ENCODE data around the gene TMEM255B.

Gene TMEM255B

GRCh38 chr13:113768018-113768905 lies 9.2 kb downstream of the TMEM255B start:
- Histone ChIP-seq H3K4me3 (ENCODE audit: severe bottlenecking) (no peak overlapping the region), H3K27ac (ENCODE audit: poor library complexity, severe bottlenecking) (no peak overlapping the region), H3K9me3 (ENCODE audit: severe bottlenecking) (no peaks in the 10 kb centered on the region), H3K4me1 (ENCODE audit: insufficient read depth, poor library complexity, severe bottlenecking) (peaks cover 7% of the 10 kb centered on the region), H3K36me3 (ENCODE audit: low read depth) (no peaks in the 10 kb centered on the region), H3K27me3 (ENCODE audit: insufficient read depth, poor library complexity, severe bottlenecking) (no peaks in the 10 kb centered on the region)
- TF ChIP-seq CTCF (IDR thresholded peaks at IDR 0.05; ENCODE audit: poor library complexity, severe bottlenecking) = no peak
- no peak for DNase-seq (ENCODE audit: low spot score)
- ATAC-seq (ENCODE audit: low read depth) = no peak

GRCh38 chr13:113769106-113769505 lies 10.1 kb downstream of the TMEM255B start:
- no peaks in the 10 kb centered on the region for H3K27me3 ChIP-seq (ENCODE audit: insufficient read depth, poor library complexity, severe bottlenecking)
- H3K9me3 ChIP-seq (ENCODE audit: severe bottlenecking) = no peaks in the 10 kb centered on the region
- peaks cover 10% of the 10 kb centered on the region for H3K4me1 ChIP-seq (ENCODE audit: insufficient read depth, poor library complexity, severe bottlenecking)
- DNase-seq (ENCODE audit: low spot score) = no peak
- H3K27ac ChIP-seq (ENCODE audit: poor library complexity, severe bottlenecking) = no peak overlapping the region
- no peaks in the 10 kb centered on the region; the same call in 1 of the 2 replicates for H3K36me3 ChIP-seq (ENCODE audit: low read depth)
- no peak overlapping the region for H3K4me3 ChIP-seq (ENCODE audit: severe bottlenecking)
- ATAC-seq (ENCODE audit: low read depth) = no peak
- no peak for TF ChIP-seq CTCF (IDR thresholded peaks at IDR 0.05; ENCODE audit: poor library complexity, severe bottlenecking)

- Histone ChIP-seq H3K36me3 (ENCODE audit: low read depth) (no peaks in the 10 kb centered on the region; the same call in 1 of the 2 replicates), H3K4me3 (ENCODE audit: severe bottlenecking) (no peak overlapping the region), H3K9me3 (ENCODE audit: severe bottlenecking) (no peaks in the 10 kb centered on the region), H3K27me3 (ENCODE audit: insufficient read depth, poor library complexity, severe bottlenecking) (no peaks in the 10 kb centered on the region), H3K27ac (ENCODE audit: poor library complexity, severe bottlenecking) (no peak overlapping the region), H3K4me1 (ENCODE audit: insufficient read depth, poor library complexity, severe bottlenecking) (peaks cover 17% of the 10 kb centered on the region)
- TF ChIP-seq CTCF (IDR thresholded peaks at IDR 0.05; ENCODE audit: poor library complexity, severe bottlenecking) = no peak
- DNase-seq (ENCODE audit: low spot score) (no peak), ATAC-seq (ENCODE audit: low read depth) (no peak)
Observed at GRCh38 chr13:113769881-113770280, 10.9 kb downstream of the TMEM255B start.

- no peak overlapping the region for H3K27ac ChIP-seq (ENCODE audit: poor library complexity, severe bottlenecking)
- peaks cover 17% of the 10 kb centered on the region for H3K4me1 ChIP-seq (ENCODE audit: insufficient read depth, poor library complexity, severe bottlenecking)
Observed at GRCh38 chr13:113770441-113770840, 11.4 kb downstream of the TMEM255B start.

More at GRCh38 chr13:113770441-113770840, 11.4 kb downstream of the TMEM255B start:
- TF ChIP-seq CTCF (IDR thresholded peaks at IDR 0.05; ENCODE audit: poor library complexity, severe bottlenecking) = no peak
- Histone ChIP-seq H3K27me3 (ENCODE audit: insufficient read depth, poor library complexity, severe bottlenecking) (no peaks in the 10 kb centered on the region), H3K4me3 (ENCODE audit: severe bottlenecking) (no peak overlapping the region), H3K9me3 (ENCODE audit: severe bottlenecking) (no peaks in the 10 kb centered on the region), H3K36me3 (ENCODE audit: low read depth) (no peaks in the 10 kb centered on the region; the same call in 1 of the 2 replicates)
- DNase-seq (ENCODE audit: low spot score) = no peak
- ATAC-seq (ENCODE audit: low read depth) = no peak
